CD4-positive, alpha-beta T cell treated with Interleukin-10 for 1 hour (primary cell): ENCODE data around the gene HYAL3.
A peak's percentile ranks its signal among the peaks of the same experiment; 100 is the strongest.
"Not testable (repeated sequence)": the region's sequence is repeated elsewhere in the genome, so short reads cannot be mapped to it uniquely, and the experiment has no call there.

Experiments used
- DNase-seq: peaks from one replicate; pipeline ENCODE4 v3.0.0-alpha.2; 2020

Gene HYAL3

GRCh38 chr3:50254577-50255250 lies 44.5 kb downstream of the HYAL3 start:
- DNase-seq = no peak

- DNase-seq = no peak
Measured at GRCh38 chr3:50251220-50251619, 48.0 kb downstream of the HYAL3 start.

GRCh38 chr3:50250514-50250913 lies 48.7 kb downstream of the HYAL3 start:
- no peak for DNase-seq

- DNase-seq = no peak
Measured at GRCh38 chr3:50249457-50249856, 49.7 kb downstream of the HYAL3 start.

GRCh38 chr3:50248387-50248786 lies 50.8 kb downstream of the HYAL3 start:
- no peak for DNase-seq

- peak; percentile 86 for DNase-seq
Measured at GRCh38 chr3:50246517-50246954, 52.7 kb downstream of the HYAL3 start.

- peak; percentile 93 for DNase-seq
Measured at GRCh38 chr3:50245831-50246516, 53.2 kb downstream of the HYAL3 start.

- no peak for DNase-seq
Measured at GRCh38 chr3:50245251-50245745, 53.9 kb downstream of the HYAL3 start.

- not testable (repeated sequence) for DNase-seq
Measured at GRCh38 chr3:50244813-50245212, 54.4 kb downstream of the HYAL3 start.

GRCh38 chr3:50243543-50243895 lies 55.7 kb downstream of the HYAL3 start:
- no peak for DNase-seq

GRCh38 chr3:50242851-50243542 lies 56.2 kb downstream of the HYAL3 start:
- DNase-seq = peak; percentile 63
